Measurements from ENCODE around the gene CNBP. TPM values are rescaled to one million over a fixed set of nuclear protein-coding genes. Genes with fewer than 3 reads are reported as not detected.

Gene CNBP
- total and polyA plus RNA-seq, 2 experiments from 2014 or later: 348 to 444 TPM

DNA sequence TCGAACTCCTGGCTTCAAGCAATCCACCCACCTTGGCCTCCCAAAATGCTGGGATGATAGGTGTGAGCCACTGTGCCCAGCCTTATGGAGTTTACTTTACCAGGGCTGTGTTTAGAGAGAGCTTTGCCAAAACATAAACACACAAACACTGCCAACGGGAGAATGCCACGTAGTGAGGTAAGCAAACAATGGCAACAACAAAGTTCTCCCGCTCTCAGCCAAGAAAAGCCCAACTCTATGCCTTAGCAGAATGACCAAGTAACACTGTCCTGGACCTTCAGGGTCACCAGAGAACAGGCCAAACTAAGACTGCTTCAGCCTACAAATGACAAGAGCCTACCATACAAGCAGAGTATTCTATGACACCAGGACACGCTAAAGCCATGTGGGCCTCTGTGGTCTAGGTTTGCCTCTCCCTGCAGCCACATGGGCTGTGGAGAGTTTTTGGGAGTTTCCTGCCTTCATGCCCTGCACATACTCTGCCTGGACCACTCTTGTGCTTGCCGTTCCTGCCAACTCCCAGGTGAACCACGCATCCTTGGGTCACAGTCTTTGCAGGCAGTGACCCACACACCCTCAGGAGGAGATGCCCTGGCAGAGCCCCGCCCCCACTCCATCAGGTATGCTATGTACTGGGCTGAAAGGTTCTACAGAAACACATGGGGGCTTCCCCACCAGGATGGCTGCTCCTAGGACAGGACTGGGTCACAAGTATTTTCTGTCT is 21.6 kb upstream of the CNBP start (continued):
- TF ChIP-seq, protein P1, sequence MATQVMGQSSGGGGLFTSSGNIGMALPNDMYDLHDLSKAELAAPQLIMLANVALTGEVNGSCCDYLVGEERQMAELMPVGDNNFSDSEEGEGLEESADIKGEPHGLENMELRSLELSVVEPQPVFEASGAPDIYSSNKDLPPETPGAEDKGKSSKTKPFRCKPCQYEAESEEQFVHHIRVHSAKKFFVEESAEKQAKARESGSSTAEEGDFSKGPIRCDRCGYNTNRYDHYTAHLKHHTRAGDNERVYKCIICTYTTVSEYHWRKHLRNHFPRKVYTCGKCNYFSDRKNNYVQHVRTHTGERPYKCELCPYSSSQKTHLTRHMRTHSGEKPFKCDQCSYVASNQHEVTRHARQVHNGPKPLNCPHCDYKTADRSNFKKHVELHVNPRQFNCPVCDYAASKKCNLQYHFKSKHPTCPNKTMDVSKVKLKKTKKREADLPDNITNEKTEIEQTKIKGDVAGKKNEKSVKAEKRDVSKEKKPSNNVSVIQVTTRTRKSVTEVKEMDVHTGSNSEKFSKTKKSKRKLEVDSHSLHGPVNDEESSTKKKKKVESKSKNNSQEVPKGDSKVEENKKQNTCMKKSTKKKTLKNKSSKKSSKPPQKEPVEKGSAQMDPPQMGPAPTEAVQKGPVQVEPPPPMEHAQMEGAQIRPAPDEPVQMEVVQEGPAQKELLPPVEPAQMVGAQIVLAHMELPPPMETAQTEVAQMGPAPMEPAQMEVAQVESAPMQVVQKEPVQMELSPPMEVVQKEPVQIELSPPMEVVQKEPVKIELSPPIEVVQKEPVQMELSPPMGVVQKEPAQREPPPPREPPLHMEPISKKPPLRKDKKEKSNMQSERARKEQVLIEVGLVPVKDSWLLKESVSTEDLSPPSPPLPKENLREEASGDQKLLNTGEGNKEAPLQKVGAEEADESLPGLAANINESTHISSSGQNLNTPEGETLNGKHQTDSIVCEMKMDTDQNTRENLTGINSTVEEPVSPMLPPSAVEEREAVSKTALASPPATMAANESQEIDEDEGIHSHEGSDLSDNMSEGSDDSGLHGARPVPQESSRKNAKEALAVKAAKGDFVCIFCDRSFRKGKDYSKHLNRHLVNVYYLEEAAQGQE (IDR thresholded peaks at IDR 0.05; ENCODE audit: unreplicated experiment): no peak
- TF ChIP-seq EZH2 (IDR thresholded peaks at IDR 0.05; ENCODE audit: low read depth, unreplicated experiment) (no peak), ZNF114 (CRISPR knock-in tag; IDR thresholded peaks at IDR 0.05) (no peak), POLR2AphosphoS5 (IDR thresholded peaks at IDR 0.05; ENCODE audit: low read depth) (no peak), NANOG (IDR thresholded peaks at IDR 0.05; ENCODE audit: borderline replicate concordance) (no peak), CREB1 (CRISPR knock-in tag; IDR thresholded peaks at IDR 0.05; ENCODE audit: low read depth) (no peak), JUNB (IDR thresholded peaks at IDR 0.05; ENCODE audit: unreplicated experiment) (no peak), ZNF331 (CRISPR knock-in tag; IDR thresholded peaks at IDR 0.05; ENCODE audit: low read depth) (no peak)
- TF ChIP-seq, protein P2, sequence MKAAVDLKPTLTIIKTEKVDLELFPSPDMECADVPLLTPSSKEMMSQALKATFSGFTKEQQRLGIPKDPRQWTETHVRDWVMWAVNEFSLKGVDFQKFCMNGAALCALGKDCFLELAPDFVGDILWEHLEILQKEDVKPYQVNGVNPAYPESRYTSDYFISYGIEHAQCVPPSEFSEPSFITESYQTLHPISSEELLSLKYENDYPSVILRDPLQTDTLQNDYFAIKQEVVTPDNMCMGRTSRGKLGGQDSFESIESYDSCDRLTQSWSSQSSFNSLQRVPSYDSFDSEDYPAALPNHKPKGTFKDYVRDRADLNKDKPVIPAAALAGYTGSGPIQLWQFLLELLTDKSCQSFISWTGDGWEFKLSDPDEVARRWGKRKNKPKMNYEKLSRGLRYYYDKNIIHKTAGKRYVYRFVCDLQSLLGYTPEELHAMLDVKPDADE (IDR thresholded peaks at IDR 0.05): no peak
- TF ChIP-seq, protein P3, sequence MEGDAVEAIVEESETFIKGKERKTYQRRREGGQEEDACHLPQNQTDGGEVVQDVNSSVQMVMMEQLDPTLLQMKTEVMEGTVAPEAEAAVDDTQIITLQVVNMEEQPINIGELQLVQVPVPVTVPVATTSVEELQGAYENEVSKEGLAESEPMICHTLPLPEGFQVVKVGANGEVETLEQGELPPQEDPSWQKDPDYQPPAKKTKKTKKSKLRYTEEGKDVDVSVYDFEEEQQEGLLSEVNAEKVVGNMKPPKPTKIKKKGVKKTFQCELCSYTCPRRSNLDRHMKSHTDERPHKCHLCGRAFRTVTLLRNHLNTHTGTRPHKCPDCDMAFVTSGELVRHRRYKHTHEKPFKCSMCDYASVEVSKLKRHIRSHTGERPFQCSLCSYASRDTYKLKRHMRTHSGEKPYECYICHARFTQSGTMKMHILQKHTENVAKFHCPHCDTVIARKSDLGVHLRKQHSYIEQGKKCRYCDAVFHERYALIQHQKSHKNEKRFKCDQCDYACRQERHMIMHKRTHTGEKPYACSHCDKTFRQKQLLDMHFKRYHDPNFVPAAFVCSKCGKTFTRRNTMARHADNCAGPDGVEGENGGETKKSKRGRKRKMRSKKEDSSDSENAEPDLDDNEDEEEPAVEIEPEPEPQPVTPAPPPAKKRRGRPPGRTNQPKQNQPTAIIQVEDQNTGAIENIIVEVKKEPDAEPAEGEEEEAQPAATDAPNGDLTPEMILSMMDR (conservative IDR thresholded peaks at IDR 0.05; ENCODE audit: low read depth in 2 of 2): no peak

DNA sequence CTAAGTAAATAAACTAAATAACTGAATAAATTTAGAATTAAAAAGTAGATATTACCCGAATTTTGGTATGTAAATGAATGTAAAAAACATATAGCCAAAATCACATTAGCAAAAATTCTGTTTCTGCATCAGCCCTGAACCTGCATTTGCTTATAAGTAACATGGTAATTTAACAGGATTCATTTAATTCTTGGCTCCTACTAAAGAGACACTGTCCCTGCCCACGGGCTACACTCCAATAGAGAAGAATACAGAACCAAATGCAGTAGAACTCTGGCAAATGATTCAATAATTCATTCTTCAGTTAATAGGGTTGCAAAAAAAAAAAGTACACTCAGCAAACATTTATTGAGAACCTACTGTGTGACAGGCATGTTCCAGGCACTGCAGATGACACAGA is 20.8 kb upstream of the CNBP start:
- no peaks in the 10 kb centered on the region for H3K36me3 ChIP-seq (ENCODE audit: insufficient read depth)
- no peak overlapping the region for H3K4me3 ChIP-seq
- H3F3A ChIP-seq (replicated peaks; ENCODE audit: low read depth): no peaks in the 10 kb centered on the region
- no peak overlapping the region for H2AFZ ChIP-seq
- Mint-ChIP-seq H3K4me3 (no peak overlapping the region), H3K36me3 (ENCODE audit: low read depth) (no peaks in the 10 kb centered on the region), H3K27me3 (ENCODE audit: insufficient read depth, low read depth, poor library complexity) (no peaks in the 10 kb centered on the region), H3K4me1 (no peaks in the 10 kb centered on the region), H3K9me3 (no peaks in the 10 kb centered on the region), H3K27ac (no peak overlapping the region)
- H3K4me2 ChIP-seq: no peak overlapping the region
- H3K9me2 ChIP-seq (ENCODE audit: insufficient read depth): no peaks in the 10 kb centered on the region
- TF ChIP-seq STAT1 (IDR thresholded peaks at IDR 0.05; ENCODE audit: unreplicated experiment): no peak
- TF ChIP-seq, protein P2 (IDR thresholded peaks at IDR 0.05): no peak
- TF ChIP-seq EZH2 (IDR thresholded peaks at IDR 0.05; ENCODE audit: low read depth, unreplicated experiment): no peak
- TF ChIP-seq, protein P1 (IDR thresholded peaks at IDR 0.05; ENCODE audit: unreplicated experiment): no peak
- no peak for TF ChIP-seq NANOG (IDR thresholded peaks at IDR 0.05; ENCODE audit: borderline replicate concordance)
- no peak overlapping the region for H3K27ac ChIP-seq (ENCODE audit: low read depth)
- ATAC-seq (no peak), DNase-seq (ENCODE audit: low spot score) (no peak)
- H4K20me1 ChIP-seq (replicated peaks; ENCODE audit: insufficient read depth): no peaks in the 10 kb centered on the region
- no peaks in the 10 kb centered on the region for H3K27me3 ChIP-seq (ENCODE audit: insufficient read depth)
- H3K79me2 ChIP-seq (replicated peaks; ENCODE audit: insufficient read depth): no peaks in the 10 kb centered on the region
- H3K4me1 ChIP-seq (ENCODE audit: insufficient read depth): no peaks in the 10 kb centered on the region
